HG02852 (cell line): ENCODE measurements around the gene IRX5.
A peak's percentile ranks its signal among the peaks of the same experiment; 100 is the strongest.

Experiments used
- ATAC-seq: cut with Tn5 transposase; IDR thresholded peaks from one replicate; pipeline ENCODE4 v1.9.1; 2021; ENCODE audit warnings: mild to moderate bottlenecking, moderate library complexity; ENCODE audit not compliant: unreplicated experiment

The IRX5 gene

DNA sequence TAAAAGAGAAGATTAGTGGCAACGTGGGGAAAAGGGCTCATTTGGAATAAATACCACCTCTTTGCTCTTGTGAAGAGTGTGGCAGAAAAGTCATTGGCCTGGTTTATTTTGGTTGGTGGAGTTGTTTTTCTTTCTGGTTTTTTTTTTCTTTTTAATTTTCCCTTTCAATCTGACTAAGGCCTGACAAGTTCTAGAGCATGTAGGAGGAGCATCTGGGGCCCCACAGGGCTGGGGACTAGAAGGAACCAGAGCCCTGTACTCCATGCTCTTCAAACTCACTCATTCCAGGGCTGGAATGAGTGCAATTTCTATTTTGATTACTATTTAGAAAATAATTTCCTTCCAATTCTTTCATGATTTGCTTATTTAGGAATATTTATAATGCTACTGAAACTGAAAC lies 13.3 kb downstream of the IRX5 start:
- peak; percentile 77 for ATAC-seq

DNA sequence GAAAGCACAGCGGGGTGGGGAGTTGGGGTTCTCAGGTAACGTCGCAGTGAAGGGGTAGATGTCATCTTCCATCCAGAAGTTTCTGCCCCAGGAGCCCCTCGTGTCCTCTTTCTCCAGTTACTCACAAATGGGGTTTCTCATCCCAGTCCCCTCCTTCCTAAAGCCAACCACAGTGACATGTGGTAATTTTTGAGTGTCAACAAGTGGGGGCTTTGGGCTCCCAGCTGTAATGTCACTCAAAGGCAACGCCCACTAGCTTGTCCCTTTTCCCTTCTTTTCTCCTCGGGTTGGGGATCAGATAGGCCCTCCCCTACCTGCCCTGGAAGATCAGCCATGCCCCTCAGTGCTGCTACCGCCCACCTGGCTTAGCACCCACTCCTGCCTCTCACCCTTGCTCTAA lies 14.4 kb downstream of the IRX5 start:
- ATAC-seq: no peak

DNA sequence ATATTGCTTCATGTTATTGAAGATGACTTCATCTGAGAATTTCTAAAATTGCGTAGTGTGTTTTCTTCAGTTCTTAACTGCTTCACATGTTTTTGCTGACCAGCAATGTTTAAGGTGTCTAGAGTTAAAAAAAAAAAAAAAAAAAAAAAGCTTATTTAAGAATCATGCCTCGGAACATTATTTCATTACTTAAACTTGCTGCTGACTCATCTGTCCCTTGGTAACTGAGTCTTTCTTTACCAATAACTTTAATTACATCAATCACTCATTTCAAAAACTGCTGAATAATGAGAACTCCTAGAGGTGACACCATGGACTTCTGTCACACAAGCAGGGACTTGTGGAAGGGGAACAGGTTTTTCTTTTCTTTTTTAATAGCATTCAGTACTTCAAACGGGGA lies 16.2 kb downstream of the IRX5 start:
- no peak for ATAC-seq

DNA sequence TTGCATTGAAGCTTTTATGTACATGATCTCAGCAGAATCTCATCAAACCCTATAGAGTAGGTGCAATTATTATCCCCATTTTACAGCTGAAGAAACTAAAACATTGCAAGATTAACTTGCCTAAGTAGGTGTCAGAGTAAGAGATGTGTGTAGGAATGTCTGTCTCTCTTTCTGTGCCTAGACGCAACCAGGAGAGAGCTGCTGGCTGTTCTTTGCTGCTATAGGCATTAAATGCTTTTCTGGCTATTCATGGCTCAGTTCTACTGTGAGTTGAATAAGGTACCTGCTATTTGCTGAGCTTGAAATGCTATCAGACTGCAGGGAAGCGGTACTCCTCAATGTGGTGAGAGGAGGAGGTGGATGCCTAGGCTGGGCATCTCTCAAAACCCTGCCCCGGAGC lies 17.0 kb downstream of the IRX5 start:
- ATAC-seq: no peak

DNA sequence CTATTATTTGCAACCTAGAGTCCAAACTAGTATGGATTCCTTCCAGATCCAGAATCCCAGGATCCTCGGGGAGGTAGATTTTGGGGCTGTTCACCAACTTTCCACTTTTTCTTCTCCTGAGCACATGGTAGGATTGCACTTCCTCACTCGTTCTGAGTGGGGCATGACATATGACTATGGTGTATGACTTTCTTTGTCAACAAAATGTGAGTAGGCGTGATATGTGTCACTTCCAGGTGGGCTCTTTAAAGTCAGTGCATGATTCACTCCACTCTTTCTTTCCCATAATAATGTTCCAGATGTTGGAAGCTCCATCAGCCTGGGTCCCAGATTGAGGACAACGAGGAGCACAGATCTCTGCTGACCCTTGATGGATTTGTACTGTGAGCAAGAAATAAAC lies 21.5 kb downstream of the IRX5 start:
- no peak for ATAC-seq

DNA sequence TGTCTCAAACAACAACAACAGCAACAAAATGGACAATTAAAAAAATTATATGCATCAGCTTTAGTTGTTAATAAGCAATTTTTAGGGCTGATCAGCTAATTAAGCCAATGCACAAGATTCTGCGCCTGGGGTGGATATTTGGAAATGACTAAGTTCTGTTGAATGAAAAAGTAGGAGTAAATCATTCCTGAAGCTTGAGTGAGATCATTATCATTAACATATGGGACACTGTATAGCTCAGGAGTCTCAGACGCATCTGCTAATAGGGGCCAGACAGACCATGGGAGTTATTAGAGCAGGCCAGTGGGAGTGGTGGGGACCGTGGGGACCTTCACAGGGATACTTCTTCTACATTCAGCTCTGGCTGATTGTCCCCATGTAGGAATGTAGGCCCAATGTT lies 22.8 kb downstream of the IRX5 start:
- no peak for ATAC-seq

DNA sequence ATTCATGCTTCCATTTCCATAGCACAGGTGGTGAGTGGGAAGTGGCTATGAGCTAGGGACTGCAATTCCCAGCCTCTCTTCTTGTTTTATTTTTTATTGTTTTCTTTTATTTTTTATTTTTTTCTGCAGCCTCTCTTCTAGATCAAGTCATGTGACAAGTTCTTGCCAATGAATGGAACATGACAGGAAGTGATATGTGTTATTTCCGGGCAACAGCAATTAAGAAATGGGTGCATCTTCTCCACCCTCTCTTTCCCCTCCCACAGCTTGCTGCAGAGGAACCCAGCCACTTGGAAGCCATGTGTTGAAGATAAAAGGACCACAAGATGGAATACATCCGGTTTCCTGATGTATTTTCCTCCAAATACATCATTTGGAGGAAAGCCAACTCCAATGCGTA lies 23.6 kb downstream of the IRX5 start:
- ATAC-seq: no peak

DNA sequence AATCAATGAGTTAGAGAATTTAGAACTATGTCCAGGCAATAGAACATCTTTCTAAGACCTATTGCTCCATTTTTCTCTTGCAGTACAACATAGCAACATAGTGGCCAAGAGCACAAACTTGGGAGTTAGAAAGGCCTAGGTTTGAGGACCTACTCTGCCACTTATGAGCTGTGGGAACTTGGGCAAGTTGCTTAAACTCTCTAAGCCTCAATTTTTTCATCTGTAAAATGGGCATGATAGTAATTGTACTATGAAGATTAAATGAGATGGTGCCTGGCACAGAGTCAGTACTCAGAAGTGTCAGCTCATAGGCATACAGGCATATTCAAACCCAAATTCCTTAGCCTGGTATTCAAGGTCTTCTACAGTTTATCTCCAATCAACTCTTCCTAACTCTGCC lies 25.1 kb downstream of the IRX5 start:
- no peak for ATAC-seq

DNA sequence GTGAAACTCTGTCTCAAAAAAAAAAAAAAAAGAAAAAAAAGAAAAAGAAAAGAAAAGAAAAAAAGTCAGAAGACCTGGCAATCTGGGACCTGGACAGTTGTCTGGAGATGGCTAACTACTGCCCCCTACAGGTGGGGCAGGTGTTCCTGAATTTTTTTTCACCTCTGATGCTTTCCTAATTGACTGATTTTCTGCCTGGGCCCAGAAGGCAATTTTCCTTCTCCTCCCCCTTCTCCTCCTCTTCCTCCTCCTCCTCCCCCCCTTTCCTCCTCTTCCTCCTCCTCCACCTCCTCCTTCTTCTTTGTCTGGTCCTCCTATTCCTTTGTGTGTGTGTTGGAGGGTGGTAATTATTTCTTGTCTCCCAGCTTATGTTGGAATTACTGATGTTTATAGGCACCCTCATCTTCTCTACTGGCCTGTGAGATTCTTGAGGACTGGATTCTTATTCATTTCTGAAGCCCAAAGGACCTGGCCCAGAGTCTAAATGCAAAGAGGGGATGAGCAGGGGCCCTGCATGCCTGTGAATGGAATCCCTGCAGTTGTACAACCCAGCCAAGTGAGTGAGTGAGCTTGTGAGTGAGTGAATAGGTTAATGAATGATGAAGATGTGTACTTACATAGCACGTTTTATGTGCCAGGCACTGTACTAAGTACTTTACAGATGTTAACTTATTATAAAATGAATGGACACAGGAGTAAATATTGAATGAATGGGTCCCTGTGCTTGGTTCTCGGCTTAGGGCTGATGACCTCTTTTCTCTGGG lies 26.9 kb downstream of the IRX5 start:
- no peak for ATAC-seq

DNA sequence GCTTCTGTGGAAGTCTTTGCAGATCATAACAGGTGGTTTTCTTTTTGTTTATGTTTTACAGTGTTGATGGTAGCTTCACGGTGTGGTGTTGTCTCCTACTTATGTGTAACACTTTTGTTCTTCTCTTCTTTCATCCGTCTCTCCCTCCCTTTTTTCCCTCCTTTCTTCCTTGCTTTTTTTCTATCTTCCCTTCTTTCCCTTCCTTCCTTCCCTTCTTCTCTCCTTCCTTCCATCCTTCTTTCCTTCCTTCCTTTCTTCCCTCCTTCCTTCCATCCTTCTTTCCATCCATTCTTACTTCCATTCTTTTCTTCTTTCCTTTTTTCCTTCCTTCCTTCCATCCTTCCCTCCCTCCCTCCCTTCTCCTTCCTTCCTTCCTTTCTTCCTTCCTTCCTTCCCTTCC lies 31.4 kb downstream of the IRX5 start:
- ATAC-seq: no peak

DNA sequence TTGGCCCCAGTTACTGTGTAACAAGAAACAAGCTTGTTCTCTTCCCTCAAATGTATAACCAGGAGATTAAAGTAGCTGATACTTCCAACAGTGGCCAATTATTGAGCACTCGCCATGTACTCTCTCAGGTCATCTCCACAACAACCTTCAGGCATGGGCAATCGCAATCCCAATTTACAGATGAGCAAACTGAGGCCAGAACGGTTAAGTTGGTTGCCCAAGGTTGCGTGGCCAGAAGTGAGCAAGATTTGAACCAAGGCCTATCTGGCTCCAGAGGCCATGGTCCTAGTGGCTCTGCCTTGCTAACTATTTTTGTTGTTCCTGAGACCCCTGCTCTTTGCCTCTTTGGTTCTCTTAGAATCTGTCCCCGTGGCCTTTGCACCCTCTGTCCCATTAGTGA lies 33.6 kb downstream of the IRX5 start:
- no peak for ATAC-seq

DNA sequence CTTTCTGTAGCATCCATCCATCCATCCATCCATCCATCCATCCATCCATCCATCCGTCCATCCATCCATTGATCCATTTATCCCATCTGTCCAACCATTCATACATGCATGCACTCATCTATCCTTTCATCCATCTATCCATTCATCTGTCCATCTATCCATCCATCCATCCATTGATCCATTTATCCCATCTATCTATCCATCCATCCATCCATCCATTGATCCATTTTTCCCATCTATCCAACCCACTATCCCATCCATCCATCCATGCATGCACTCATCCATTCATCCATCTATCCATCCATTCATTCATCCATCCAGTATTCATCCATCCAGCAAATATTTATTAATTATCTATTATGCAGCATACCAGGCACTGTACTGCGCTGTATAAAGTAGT lies 34.8 kb downstream of the IRX5 start:
- no peak for ATAC-seq

DNA sequence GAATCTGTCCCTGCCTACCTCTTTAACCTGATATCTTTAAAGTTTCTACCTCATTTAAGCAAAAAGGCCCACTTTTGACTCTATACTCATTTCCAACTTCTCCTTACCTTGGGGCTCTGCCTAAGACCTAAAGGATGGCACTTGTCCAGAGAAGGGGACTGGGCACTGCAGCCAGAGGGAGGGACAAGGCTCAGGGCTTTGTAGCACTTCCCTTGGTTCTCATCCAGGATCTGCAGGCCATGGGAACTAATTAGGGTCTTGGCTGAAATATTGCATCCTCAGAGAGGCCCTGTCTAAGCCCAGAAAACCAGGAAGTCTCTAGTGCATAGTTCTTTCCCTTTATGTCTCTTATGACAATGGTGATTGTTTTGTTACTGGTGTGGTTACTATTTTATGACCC lies 37.3 kb downstream of the IRX5 start:
- ATAC-seq: no peak

DNA sequence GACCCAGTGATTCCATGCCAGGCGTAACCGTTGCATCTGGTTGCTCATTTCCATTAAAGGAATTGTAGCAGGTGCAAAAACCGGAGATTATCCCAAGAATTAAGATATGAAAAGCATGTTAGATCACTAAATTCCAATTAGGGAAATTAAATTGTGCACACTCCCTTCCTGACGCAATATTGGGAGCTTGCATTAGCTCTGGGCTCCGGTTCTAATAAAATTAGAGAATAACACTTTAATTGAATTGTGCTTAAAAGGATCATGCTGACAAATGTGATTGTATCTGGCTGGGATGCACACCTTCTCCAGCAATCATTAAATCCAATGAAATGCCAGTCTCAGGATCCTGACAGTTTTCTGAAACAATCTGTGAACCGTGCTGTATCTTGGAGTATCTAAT lies 38.1 kb downstream of the IRX5 start:
- no peak for ATAC-seq

DNA sequence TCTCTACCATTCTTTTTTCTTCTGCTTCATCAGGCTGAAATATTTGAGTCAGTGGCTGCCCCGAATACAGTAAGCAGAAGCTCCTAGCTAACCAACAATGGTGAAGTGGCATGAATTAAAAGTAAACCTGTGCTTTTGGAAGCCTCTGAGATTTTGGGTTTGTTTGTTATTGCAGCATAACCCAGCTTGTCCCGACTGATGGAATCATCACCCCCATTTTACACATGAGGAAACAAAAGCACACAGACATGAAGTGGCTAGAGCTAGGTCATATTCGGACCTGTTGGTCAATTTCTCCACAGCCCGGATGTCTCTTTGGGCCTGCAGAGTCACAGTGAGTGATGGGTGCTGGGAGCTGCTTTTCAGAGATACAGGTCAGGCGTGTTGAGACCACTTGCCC lies 39.4 kb downstream of the IRX5 start:
- no peak for ATAC-seq

DNA sequence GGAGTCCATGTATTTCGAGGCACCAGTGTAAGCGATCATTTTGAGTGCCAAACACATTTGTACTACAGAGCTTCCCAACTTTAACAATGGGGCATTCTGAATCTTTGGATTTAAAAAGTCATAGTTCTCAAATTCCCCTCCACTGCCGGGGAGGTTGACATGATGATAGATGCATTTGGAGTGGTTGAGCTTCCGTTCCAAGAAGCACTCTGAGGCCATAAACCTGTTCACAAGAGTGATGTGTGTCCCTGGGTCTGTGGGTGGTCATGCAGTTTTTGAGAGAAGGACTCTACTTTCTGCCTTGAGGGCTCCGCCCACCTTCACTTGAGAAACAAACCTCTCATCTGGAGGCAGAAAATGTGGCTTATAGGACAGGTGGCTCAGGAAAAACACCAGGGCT lies 43.7 kb downstream of the IRX5 start:
- no peak for ATAC-seq

DNA sequence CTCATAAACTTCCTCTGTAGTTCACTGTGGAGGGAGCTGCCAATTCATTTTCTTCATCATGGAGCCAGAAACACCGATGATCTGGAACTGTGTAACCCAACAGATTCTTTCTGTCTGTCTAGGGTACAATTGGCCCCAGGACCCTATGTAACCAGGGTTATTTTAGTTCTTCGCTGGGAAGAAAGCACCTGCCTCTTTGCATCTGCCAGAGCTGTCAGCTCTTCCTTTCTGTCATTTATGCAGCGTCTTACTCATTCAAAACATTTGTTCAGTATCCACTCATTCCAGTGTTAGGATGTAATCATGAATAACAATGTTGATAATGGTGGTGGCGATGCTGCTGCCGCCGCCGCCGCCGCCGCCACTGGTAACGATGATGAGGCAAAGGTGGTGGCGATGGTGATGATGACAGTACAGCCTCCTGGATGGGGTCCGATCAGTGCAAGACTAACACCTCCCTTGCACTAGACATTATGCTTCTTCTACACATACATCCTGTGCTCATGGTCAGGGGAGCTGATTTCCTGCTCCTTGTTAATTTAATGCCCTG lies 46.1 kb downstream of the IRX5 start:
- ATAC-seq: no peak

DNA sequence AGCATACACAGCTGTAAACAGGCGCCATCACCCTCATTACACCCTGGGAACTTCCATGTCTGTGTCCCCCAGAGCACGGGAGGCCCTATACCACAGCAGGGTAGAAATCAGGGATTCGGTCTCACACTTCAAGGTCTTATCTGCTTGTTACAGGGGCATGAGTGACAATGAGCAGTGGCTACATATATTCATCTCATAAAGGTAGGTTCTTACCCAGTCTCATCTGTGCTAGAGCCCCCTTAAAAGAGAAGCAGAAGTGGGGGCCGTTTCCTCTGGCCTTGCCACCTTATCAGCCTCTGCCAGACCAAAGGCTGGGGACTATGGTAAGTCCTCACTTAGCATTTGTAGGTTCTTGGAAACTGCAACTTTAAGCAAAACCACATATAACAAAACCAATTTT lies 46.5 kb downstream of the IRX5 start:
- no peak for ATAC-seq

DNA sequence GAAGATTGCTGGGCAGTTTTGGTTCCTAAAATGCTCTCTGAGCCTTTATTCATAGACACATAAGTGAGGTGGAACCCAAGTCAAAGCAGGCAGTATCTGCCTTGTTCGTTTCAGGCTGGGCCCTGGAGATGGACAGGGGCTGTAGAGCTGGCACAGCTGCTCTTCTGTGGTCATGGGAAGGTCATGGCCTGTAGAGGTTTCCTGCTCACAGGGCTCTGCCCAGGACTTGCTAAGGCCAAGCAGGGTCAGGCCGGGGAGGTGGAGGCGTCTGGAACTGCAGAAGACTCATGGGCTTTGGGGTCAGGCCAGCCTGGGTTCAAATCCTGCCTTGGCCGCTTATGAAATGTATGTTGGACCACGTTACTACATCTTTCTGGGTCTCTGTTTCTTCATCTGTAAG lies 50.2 kb downstream of the IRX5 start:
- ATAC-seq: no peak
